ENCODE data around the gene SH3TC1. TPM values are rescaled to one million over a fixed set of nuclear protein-coding genes. Genes with fewer than 3 reads are reported as not detected.

Gene SH3TC1
- total and polyA plus RNA-seq, 4 donors = 6.5 to 34.6 (median 25.8) TPM

GRCh38 chr4:8233672-8234484 lies 34.8 kb downstream of the SH3TC1 start:
- H3K9me3 ChIP-seq (ENCODE audit: control insufficient read depth in 4 of 4, low read length in 3 of 4) = no peaks in the 10 kb centered on the region
- TF ChIP-seq RAD21 (IDR thresholded peaks at IDR 0.05) (no peak), RXRA (IDR thresholded peaks at IDR 0.05) (no peak), CTCF (IDR thresholded peaks at IDR 0.05; ENCODE audit: low read depth, low read length, missing input control) (no peak), EGR1 (IDR thresholded peaks at IDR 0.05; ENCODE audit: low read depth in 2 of 2) (no peak), FOXA1 (IDR thresholded peaks at IDR 0.05) (no peak), JUND (IDR thresholded peaks at IDR 0.05) (no peak), HNF4A (conservative IDR thresholded peaks at IDR 0.05) (no peak), YY1 (IDR thresholded peaks at IDR 0.05) (no peak), GABPA (IDR thresholded peaks at IDR 0.05 in 1 of 2, conservative IDR thresholded peaks at IDR 0.05 in 1 of 2) (no peak), NR2F2 (IDR thresholded peaks at IDR 0.05) (no peak), FOXA2 (IDR thresholded peaks at IDR 0.05) (no peak), SP1 (IDR thresholded peaks at IDR 0.05) (no peak), TAF1 (conservative IDR thresholded peaks at IDR 0.05) (no peak), HNF4G (IDR thresholded peaks at IDR 0.05) (no peak)
- TF ChIP-seq, protein P1, sequence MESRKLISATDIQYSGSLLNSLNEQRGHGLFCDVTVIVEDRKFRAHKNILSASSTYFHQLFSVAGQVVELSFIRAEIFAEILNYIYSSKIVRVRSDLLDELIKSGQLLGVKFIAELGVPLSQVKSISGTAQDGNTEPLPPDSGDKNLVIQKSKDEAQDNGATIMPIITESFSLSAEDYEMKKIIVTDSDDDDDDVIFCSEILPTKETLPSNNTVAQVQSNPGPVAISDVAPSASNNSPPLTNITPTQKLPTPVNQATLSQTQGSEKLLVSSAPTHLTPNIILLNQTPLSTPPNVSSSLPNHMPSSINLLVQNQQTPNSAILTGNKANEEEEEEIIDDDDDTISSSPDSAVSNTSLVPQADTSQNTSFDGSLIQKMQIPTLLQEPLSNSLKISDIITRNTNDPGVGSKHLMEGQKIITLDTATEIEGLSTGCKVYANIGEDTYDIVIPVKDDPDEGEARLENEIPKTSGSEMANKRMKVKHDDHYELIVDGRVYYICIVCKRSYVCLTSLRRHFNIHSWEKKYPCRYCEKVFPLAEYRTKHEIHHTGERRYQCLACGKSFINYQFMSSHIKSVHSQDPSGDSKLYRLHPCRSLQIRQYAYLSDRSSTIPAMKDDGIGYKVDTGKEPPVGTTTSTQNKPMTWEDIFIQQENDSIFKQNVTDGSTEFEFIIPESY (IDR thresholded peaks at IDR 0.05) = no peak
- TF ChIP-seq, protein P2, sequence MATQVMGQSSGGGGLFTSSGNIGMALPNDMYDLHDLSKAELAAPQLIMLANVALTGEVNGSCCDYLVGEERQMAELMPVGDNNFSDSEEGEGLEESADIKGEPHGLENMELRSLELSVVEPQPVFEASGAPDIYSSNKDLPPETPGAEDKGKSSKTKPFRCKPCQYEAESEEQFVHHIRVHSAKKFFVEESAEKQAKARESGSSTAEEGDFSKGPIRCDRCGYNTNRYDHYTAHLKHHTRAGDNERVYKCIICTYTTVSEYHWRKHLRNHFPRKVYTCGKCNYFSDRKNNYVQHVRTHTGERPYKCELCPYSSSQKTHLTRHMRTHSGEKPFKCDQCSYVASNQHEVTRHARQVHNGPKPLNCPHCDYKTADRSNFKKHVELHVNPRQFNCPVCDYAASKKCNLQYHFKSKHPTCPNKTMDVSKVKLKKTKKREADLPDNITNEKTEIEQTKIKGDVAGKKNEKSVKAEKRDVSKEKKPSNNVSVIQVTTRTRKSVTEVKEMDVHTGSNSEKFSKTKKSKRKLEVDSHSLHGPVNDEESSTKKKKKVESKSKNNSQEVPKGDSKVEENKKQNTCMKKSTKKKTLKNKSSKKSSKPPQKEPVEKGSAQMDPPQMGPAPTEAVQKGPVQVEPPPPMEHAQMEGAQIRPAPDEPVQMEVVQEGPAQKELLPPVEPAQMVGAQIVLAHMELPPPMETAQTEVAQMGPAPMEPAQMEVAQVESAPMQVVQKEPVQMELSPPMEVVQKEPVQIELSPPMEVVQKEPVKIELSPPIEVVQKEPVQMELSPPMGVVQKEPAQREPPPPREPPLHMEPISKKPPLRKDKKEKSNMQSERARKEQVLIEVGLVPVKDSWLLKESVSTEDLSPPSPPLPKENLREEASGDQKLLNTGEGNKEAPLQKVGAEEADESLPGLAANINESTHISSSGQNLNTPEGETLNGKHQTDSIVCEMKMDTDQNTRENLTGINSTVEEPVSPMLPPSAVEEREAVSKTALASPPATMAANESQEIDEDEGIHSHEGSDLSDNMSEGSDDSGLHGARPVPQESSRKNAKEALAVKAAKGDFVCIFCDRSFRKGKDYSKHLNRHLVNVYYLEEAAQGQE (IDR thresholded peaks at IDR 0.05) = no peak
- TF ChIP-seq, protein P3, sequence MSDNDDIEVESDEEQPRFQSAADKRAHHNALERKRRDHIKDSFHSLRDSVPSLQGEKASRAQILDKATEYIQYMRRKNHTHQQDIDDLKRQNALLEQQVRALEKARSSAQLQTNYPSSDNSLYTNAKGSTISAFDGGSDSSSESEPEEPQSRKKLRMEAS (IDR thresholded peaks at IDR 0.05) = no peak
- TF ChIP-seq, protein P4, sequence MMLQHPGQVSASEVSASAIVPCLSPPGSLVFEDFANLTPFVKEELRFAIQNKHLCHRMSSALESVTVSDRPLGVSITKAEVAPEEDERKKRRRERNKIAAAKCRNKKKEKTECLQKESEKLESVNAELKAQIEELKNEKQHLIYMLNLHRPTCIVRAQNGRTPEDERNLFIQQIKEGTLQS (IDR thresholded peaks at IDR 0.05) = no peak
- no peak overlapping the region for H3K9ac ChIP-seq (ENCODE audit: low read depth in 1 of 2, low read length in 2 of 2)
- H3K36me3 ChIP-seq (ENCODE audit: control insufficient read depth in 4 of 4, insufficient read depth in 3 of 4, low read depth in 1 of 4, low read length in 3 of 4) = peaks cover 15 to 47% (median 26%) of the 10 kb centered on the region in 4 donors
- 95% methylated on average over 4 of the region's 4 CpGs for WGBS
- peaks cover 0 to 6% (median 4%) of the 10 kb centered on the region in 4 donors for H3K4me1 ChIP-seq (ENCODE audit: control insufficient read depth in 4 of 4, insufficient read depth in 4 of 4, low read length in 3 of 4)
- H3K27ac ChIP-seq (ENCODE audit: low read depth in 1 of 2, low read length in 2 of 2) = no peak overlapping the region
- H3K27me3 ChIP-seq (ENCODE audit: control insufficient read depth in 4 of 4, insufficient read depth in 4 of 4, low read length in 3 of 4) = no peaks in the 10 kb centered on the region
- no peak overlapping the region for H3K4me3 ChIP-seq (ENCODE audit: low read depth in 1 of 3, low read length in 3 of 3)
- DNase-seq (ENCODE audit: low spot score) = no peak
